Neuronal stem cell (in vitro differentiated cells): ENCODE results near the gene PKMYT1.

Source experiments
- DNase-seq: peaks from one replicate; pipeline ENCODE4 v3.0.0-alpha.2; 2013; ENCODE audit warnings: low spot score
- H2AFZ ChIP-seq: one replicate; pipeline ENCODE4 v1.6.1; 2013; ENCODE audit warnings: mild to moderate bottlenecking, low read length, inconsistent platforms
- H2AK5ac ChIP-seq: 2 replicates; pipeline ENCODE4 v1.6.1; 2013; ENCODE audit warnings: low read depth, mild to moderate bottlenecking, inconsistent platforms, low read length, moderate library complexity, mixed read lengths
- H2BK120ac ChIP-seq: 2 replicates; pipeline ENCODE4 v1.6.1; 2013; ENCODE audit warnings: low read depth, mild to moderate bottlenecking, inconsistent platforms, low read length, moderate library complexity, mixed read lengths
- H2BK12ac ChIP-seq: one replicate; pipeline ENCODE4 v1.6.1; 2013; ENCODE audit warnings: low read length, inconsistent platforms
- H2BK15ac ChIP-seq: 2 replicates; pipeline ENCODE4 v1.6.1; 2013; ENCODE audit warnings: mild to moderate bottlenecking, low read length, inconsistent platforms, mixed read lengths
- H2BK5ac ChIP-seq: one replicate; pipeline ENCODE4 v1.6.1; 2013; ENCODE audit warnings: inconsistent platforms, mild to moderate bottlenecking, low read length, moderate library complexity
- H3K14ac ChIP-seq: one replicate; pipeline ENCODE4 v1.6.1; 2013; ENCODE audit warnings: low read length, inconsistent platforms
- H3K18ac ChIP-seq: 2 replicates; pipeline ENCODE4 v1.6.1; 2013; ENCODE audit warnings: low read length, inconsistent platforms
- H3K23ac ChIP-seq: 2 replicates; pipeline ENCODE4 v1.6.1; 2013; ENCODE audit warnings: low read depth, mild to moderate bottlenecking, mixed read lengths, low read length, inconsistent platforms; ENCODE audit not compliant: poor library complexity
- H3K27ac ChIP-seq: replicated peaks from 3 replicates; pipeline ENCODE4 v1.5.1; 2013; ENCODE audit warnings: low read length, inconsistent platforms
- H3K27me3 ChIP-seq, 3 experiments: 2 replicates each; pipeline ENCODE4 v1.6.1; 2013; ENCODE audit warnings: low read length in 3 of 3, mild to moderate bottlenecking in 2 of 3, inconsistent platforms in 1 of 3, low read depth in 1 of 3, mixed read lengths in 1 of 3, moderate library complexity in 1 of 3; ENCODE audit not compliant: control insufficient read depth in 3 of 3, insufficient read depth in 3 of 3
- H3K36me3 ChIP-seq, 2 donors: replicated peaks in 1 of 2; 2 replicates each; pipeline ENCODE4 v1.6.1; 2013; ENCODE audit warnings: low read length in 2 of 2; ENCODE audit not compliant: control insufficient read depth in 2 of 2, insufficient read depth in 2 of 2
- H3K4ac ChIP-seq: 2 replicates; pipeline ENCODE4 v1.6.1; 2013; ENCODE audit warnings: inconsistent platforms, mild to moderate bottlenecking, low read length, moderate library complexity
- H3K4me1 ChIP-seq, 2 donors: 1 replicate in 1 of 2; 2 replicates in 1 of 2; pipeline ENCODE4 v1.6.1; 2013; ENCODE audit warnings: low read length in 2 of 2, low read depth in 1 of 2; ENCODE audit not compliant: control insufficient read depth in 2 of 2, insufficient read depth in 1 of 2
- H3K4me2 ChIP-seq: one replicate; pipeline ENCODE4 v1.6.1; 2013; ENCODE audit warnings: mild to moderate bottlenecking, low read length, inconsistent platforms; ENCODE audit not compliant: insufficient read depth, poor library complexity, severe bottlenecking
- H3K4me3 ChIP-seq, 2 donors: 2 replicates each; pipeline ENCODE4 v1.5.1; 2013; ENCODE audit warnings: low read length in 2 of 2, mild to moderate bottlenecking in 2 of 2, inconsistent platforms in 1 of 2, moderate library complexity in 1 of 2
- H3K79me1 ChIP-seq: one replicate; pipeline ENCODE4 v1.6.1; 2013; ENCODE audit warnings: low read depth, mild to moderate bottlenecking, inconsistent platforms, low read length, moderate library complexity
- H3K9ac ChIP-seq: one replicate; pipeline ENCODE4 v1.6.1; 2013; ENCODE audit warnings: mild to moderate bottlenecking, low read depth, low read length, inconsistent platforms; ENCODE audit not compliant: poor library complexity
- H3K9me3 ChIP-seq, 2 donors: replicated peaks in 1 of 2; 2 replicates each; pipeline versions ENCODE3 to v1.6.1; 2013; ENCODE audit warnings: low read length in 2 of 2, mild to moderate bottlenecking in 2 of 2, inconsistent platforms in 1 of 2, low read depth in 1 of 2, mixed read lengths in 1 of 2, moderate library complexity in 1 of 2; ENCODE audit not compliant: control insufficient read depth in 2 of 2, insufficient read depth in 1 of 2
- H4K8ac ChIP-seq: one replicate; pipeline ENCODE4 v1.6.1; 2013; ENCODE audit warnings: low read depth, mild to moderate bottlenecking, inconsistent platforms, low read length, moderate library complexity
- H4K91ac ChIP-seq: one replicate; pipeline ENCODE4 v1.6.1; 2013; ENCODE audit warnings: low read length, low read depth, mild to moderate bottlenecking, inconsistent platforms; ENCODE audit not compliant: poor library complexity
- WGBS, 2 donors: extraction: QIAGEN DNeasy Blood & Tissue Kit; methylation state at CpG; one replicate each; pipeline ENCODE4 v1.1.7; 2013; ENCODE audit warnings: missing lambda C conversion rate in 2 of 2, mixed read lengths in 1 of 2; ENCODE audit not compliant: insufficient read length in 2 of 2, insufficient replicate concordance in 1 of 2; ENCODE audit errors: extremely low coverage in 2 of 2; 5-methylcytosine and 5-hydroxymethylcytosine counted together

PKMYT1 gene

GRCh38 chr16:3020604-3021448, 40.6 kb upstream of the PKMYT1 start:
- no peak overlapping the region for H4K8ac ChIP-seq
- H3K4me3 ChIP-seq: peak overlapping the region; percentile 51 to 91
- H4K91ac ChIP-seq: no peak overlapping the region
- H3K27ac ChIP-seq: peak overlapping the region; percentile 92
- peak overlapping the region; percentile 93 for H2AFZ ChIP-seq
- H2BK12ac ChIP-seq: peak overlapping the region; percentile 90
- peak overlapping the region; percentile 96 for H2BK15ac ChIP-seq
- peak overlapping the region; percentile 81 for H2AK5ac ChIP-seq
- H3K23ac ChIP-seq: peak overlapping the region; percentile 97
- H3K9me3 ChIP-seq: no peaks in the 10 kb centered on the region
- H3K79me1 ChIP-seq: peaks cover 9% of the 10 kb centered on the region
- peak overlapping the region; percentile 82 for H2BK5ac ChIP-seq
- H3K18ac ChIP-seq: peak overlapping the region; percentile 98
- WGBS, 2 donors: no CpG with 5 or more reads among the region's 57 CpGs
- H3K4me2 ChIP-seq: peak overlapping the region; percentile 100
- H3K14ac ChIP-seq: peak overlapping the region; percentile 89
- H3K27me3 ChIP-seq: peaks cover 0 to 15% (median 9%) of the 10 kb centered on the region in 3 experiments
- peak overlapping the region; percentile 91 for H3K9ac ChIP-seq
- DNase-seq: peak; percentile 64
- peaks cover 0 to 5% of the 10 kb centered on the region in 2 donors for H3K36me3 ChIP-seq
- H3K4ac ChIP-seq: no peak overlapping the region
- H2BK120ac ChIP-seq: no peak overlapping the region
- peaks cover 25 to 29% of the 10 kb centered on the region in 2 donors for H3K4me1 ChIP-seq

GRCh38 chr16:3020247-3020603, 40.0 kb upstream of the PKMYT1 start, which contains the start of gene TNFRSF12A:
Gene TNFRSF12A, plus strand, starts transcription at chr16:3020368. Its CDS starts 30 bp downstream, at chr16:3020398.
- Histone ChIP-seq H2BK15ac (peak within 1 kb of the TSS; percentile 96), H3K4me1 (peaks cover 25 to 29% of the 10 kb centered on the region in 2 donors), H3K9ac (peak within 1 kb of the TSS; percentile 91), H3K4me2 (peak within 1 kb of the TSS; percentile 100), H3K36me3 (no peaks in the 10 kb centered on the region), H3K4me3 (peak within 1 kb of the TSS; percentile 51 to 91), H3K27ac (peak within 1 kb of the TSS; percentile 92), H3K18ac (peak within 1 kb of the TSS; percentile 98), H3K4ac (no peak within 1 kb of the TSS), H3K14ac (peak within 1 kb of the TSS; percentile 89), H2BK5ac (peak within 1 kb of the TSS; percentile 82), H3K23ac (peak within 1 kb of the TSS; percentile 98), H3K79me1 (peaks cover 9% of the 10 kb centered on the region), H2BK12ac (peak within 1 kb of the TSS; percentile 90), H2AFZ (peak within 1 kb of the TSS; percentile 93), H3K9me3 (no peaks in the 10 kb centered on the region), H2AK5ac (peak within 1 kb of the TSS; percentile 81), H4K8ac (peak within 1 kb of the TSS; percentile 43), H2BK120ac (no peak within 1 kb of the TSS), H4K91ac (no peak within 1 kb of the TSS), H3K27me3 (peaks cover 0 to 19% (median 9%) of the 10 kb centered on the region in 3 experiments)
- peak; percentile 84 for DNase-seq
- WGBS, 2 donors: no CpG with 5 or more reads among the region's 49 CpGs

GRCh38 chr16:3019594-3020246, 39.5 kb upstream of the PKMYT1 start:
- no peak for DNase-seq
- peak overlapping the region; percentile 73 for H3K4me2 ChIP-seq
- no peak overlapping the region for H4K91ac ChIP-seq
- peaks cover 25 to 29% of the 10 kb centered on the region in 2 donors for H3K4me1 ChIP-seq
- H2AK5ac ChIP-seq: peak overlapping the region; percentile 46
- H4K8ac ChIP-seq: peak overlapping the region; percentile 43
- no peak overlapping the region for H3K4ac ChIP-seq
- no peak overlapping the region for H3K9ac ChIP-seq
- peaks cover 0 to 24% (median 9%) of the 10 kb centered on the region in 3 experiments for H3K27me3 ChIP-seq
- H3K27ac ChIP-seq: no peak overlapping the region
- H2BK120ac ChIP-seq: no peak overlapping the region
- H2BK15ac ChIP-seq: peak overlapping the region; percentile 67
- no peak overlapping the region for H3K14ac ChIP-seq
- peak overlapping the region; percentile 85 for H3K18ac ChIP-seq
- peak overlapping the region; percentile 46 to 51 for H3K4me3 ChIP-seq
- H3K36me3 ChIP-seq: no peaks in the 10 kb centered on the region
- H3K9me3 ChIP-seq: no peaks in the 10 kb centered on the region
- peak overlapping the region; percentile 93 for H2AFZ ChIP-seq
- WGBS, 2 donors: no CpG with 5 or more reads among the region's 40 CpGs
- peak overlapping the region; percentile 53 for H2BK5ac ChIP-seq
- peaks cover 9% of the 10 kb centered on the region for H3K79me1 ChIP-seq
- peak overlapping the region; percentile 98 for H3K23ac ChIP-seq
- H2BK12ac ChIP-seq: no peak overlapping the region
